HG03175 (cell line): ENCODE measurements around the gene SLC12A1.

Experiments
- ATAC-seq: cut with Tn5 transposase; IDR thresholded peaks from one replicate; pipeline ENCODE4 v1.9.1; 2021; ENCODE audit warnings: mild to moderate bottlenecking, moderate library complexity; ENCODE audit not compliant: unreplicated experiment

Gene SLC12A1

GRCh38 chr15:48242015-48242414 lies 35.9 kb downstream of the SLC12A1 start:
- no peak for ATAC-seq

- no peak for ATAC-seq
Measured at GRCh38 chr15:48242535-48242934, 36.4 kb downstream of the SLC12A1 start.

GRCh38 chr15:48244921-48245320 lies 38.8 kb downstream of the SLC12A1 start:
- ATAC-seq, result no peak

- ATAC-seq, result no peak
Measured at GRCh38 chr15:48248414-48248813, 42.3 kb downstream of the SLC12A1 start.

GRCh38 chr15:48250640-48251076 lies 44.6 kb downstream of the SLC12A1 start:
- ATAC-seq, result no peak

GRCh38 chr15:48253172-48253571 lies 47.1 kb downstream of the SLC12A1 start:
- ATAC-seq, result no peak

GRCh38 chr15:48265135-48265534 lies 59.0 kb downstream of the SLC12A1 start:
- no peak for ATAC-seq

GRCh38 chr15:48266024-48266689 lies 60.1 kb downstream of the SLC12A1 start:
- no peak for ATAC-seq

GRCh38 chr15:48267766-48268165 lies 61.7 kb downstream of the SLC12A1 start:
- ATAC-seq, result no peak

- no peak for ATAC-seq
Measured at GRCh38 chr15:48273049-48273448, 66.9 kb downstream of the SLC12A1 start.

- ATAC-seq, result no peak
Measured at GRCh38 chr15:48278666-48279065, 72.6 kb downstream of the SLC12A1 start.

GRCh38 chr15:48279608-48280007 lies 73.5 kb downstream of the SLC12A1 start:
- no peak for ATAC-seq

GRCh38 chr15:48281674-48282073 lies 75.6 kb downstream of the SLC12A1 start:
- no peak for ATAC-seq

GRCh38 chr15:48282216-48282615 lies 76.1 kb downstream of the SLC12A1 start:
- no peak for ATAC-seq

- ATAC-seq, result no peak
Measured at GRCh38 chr15:48283396-48284145, 77.5 kb downstream of the SLC12A1 start.

- ATAC-seq, result peak; percentile 77
Measured at GRCh38 chr15:48285329-48286214, 79.5 kb downstream of the SLC12A1 start.

- ATAC-seq, result no peak
Measured at GRCh38 chr15:48289628-48290027, 83.5 kb downstream of the SLC12A1 start.

- no peak for ATAC-seq
Measured at GRCh38 chr15:48292458-48292857, 86.4 kb downstream of the SLC12A1 start.

GRCh38 chr15:48297668-48298067 lies 91.6 kb downstream of the SLC12A1 start:
- no peak for ATAC-seq

- no peak for ATAC-seq
Measured at GRCh38 chr15:48298914-48299313, 92.8 kb downstream of the SLC12A1 start.

- ATAC-seq, result no peak
Measured at GRCh38 chr15:48300038-48300437, 93.9 kb downstream of the SLC12A1 start.
